ENCODE data around the gene ZNF484.
"Not testable (repeated sequence)": the region's sequence is repeated elsewhere in the genome, so short reads cannot be mapped to it uniquely, and the experiment has no call there.

The ZNF484 gene

DNA sequence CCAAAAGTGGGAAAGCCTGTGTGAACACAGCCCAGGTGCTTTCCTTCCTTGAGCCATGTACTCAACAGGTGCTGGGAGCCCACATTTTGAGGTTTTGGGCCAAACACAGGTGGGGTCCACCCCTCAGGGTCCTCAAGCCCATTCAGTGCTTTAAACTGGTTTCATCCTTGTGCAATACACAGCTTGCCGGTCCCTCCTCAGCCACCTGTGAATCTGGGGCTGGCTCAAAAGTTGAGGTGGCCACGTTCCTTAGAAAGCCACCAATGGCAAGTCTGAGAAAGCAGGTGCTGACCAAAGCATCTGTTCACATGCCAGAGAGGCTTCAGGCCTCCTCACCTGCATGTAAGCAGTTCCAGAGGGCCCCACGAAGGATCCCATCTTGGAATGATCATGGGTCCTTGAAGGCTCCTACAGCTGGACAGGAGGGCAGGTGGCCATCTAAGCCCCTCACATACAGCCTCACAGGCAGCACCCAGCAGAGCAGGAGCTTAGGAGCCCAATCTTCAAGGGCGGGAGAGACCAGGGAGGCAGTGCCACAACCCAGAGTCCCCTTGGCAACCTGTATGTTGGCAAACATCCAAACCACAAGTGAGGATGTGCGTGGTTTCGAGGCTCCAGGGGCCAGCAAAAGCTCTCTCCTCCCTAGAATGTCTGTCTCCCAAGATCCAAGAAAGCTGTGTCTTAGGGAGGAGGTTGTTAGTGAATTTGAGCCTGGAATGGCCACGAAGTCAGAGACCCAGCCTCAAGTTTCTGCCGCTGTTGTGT is 9.2 kb upstream of the ZNF484 start:
- not testable (repeated sequence) for H3K36me3 ChIP-seq (ENCODE audit: insufficient read depth, low read length); H3K9me3 ChIP-seq (ENCODE audit: low read length); H2AFZ ChIP-seq (ENCODE audit: low read depth, low read length); H3K4me1 ChIP-seq (ENCODE audit: insufficient read depth, low read length); H3K27me3 ChIP-seq (ENCODE audit: insufficient read depth, low read length); H3K4me3 ChIP-seq (ENCODE audit: low read length)

DNA sequence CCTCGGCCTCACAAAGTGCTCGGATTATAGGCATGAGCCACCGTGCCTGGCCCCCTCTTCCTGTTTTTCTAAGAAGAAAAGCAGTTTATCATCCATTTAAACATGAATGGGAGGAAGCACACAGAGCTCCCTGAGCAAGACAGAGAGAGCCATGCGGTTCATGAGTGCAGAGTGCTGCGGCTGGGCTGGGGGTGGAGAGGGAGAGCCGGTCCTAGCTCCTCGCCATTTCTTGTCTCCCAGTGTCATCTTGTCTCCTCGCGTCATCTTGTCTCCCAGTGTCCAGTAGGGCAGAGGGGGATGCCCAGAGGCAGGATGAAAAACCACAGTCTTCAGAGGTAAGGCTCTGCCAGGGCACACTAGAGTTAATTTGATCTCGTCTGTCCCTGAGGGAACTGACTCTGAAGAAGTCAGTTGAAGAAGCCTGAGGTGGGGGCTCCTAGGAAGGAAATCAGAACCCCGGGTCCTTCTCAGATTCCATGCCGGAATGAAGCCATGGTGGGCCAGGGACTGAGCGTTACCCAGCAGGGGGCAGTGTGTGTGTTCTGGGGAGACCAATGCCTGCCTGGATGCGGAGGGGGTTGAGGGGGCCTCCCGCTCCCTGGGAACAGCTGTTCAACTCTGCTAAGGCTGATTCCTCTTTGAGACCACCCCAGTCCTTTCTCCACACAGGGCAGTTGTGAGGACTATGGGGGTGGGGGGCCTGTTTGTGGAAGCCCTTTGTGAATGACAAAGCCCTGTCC is 6.0 kb upstream of the ZNF484 start:
- not testable (repeated sequence) for H3K4me1 ChIP-seq (ENCODE audit: insufficient read depth, low read length); H3K4me3 ChIP-seq (ENCODE audit: low read length); H2AFZ ChIP-seq (ENCODE audit: low read depth, low read length); H3K36me3 ChIP-seq (ENCODE audit: insufficient read depth, low read length); H3K27me3 ChIP-seq (ENCODE audit: insufficient read depth, low read length); H3K9me3 ChIP-seq (ENCODE audit: low read length)

GRCh38 chr9:92882276-92882675 is 4.4 kb upstream of the ZNF484 start:
- Histone ChIP-seq H3K36me3 (ENCODE audit: insufficient read depth, low read length) (no peaks in the 10 kb centered on the region), H3K9me3 (ENCODE audit: low read length) (no peaks in the 10 kb centered on the region), H2AFZ (ENCODE audit: low read depth, low read length) (no peak overlapping the region), H3K4me1 (ENCODE audit: insufficient read depth, low read length) (peaks cover 3% of the 10 kb centered on the region), H3K4me3 (ENCODE audit: low read length) (no peak overlapping the region), H3K27me3 (ENCODE audit: insufficient read depth, low read length) (no peaks in the 10 kb centered on the region)

DNA sequence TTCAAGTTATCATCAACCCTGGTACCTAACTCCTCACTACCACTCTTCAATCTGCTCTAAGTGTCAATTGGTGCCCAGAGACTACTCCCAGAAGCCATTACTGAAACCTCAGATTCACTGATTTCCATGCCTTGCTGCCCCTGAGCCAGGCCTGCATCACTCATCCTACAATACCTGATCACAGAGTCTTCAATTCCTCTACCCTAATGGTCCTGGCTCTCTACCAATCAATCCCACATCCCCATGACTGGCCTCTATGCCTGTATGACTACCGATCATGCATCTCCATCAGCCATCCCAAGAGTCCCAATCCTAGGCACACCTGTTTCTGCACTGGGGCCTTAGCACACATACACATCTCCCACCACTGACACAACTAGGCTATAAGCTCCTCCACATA is 2.5 kb downstream of the ZNF484 start:
- H3K9me3 ChIP-seq (ENCODE audit: low read length) = no peaks in the 10 kb centered on the region
- peaks cover 14% of the 10 kb centered on the region for H3K4me1 ChIP-seq (ENCODE audit: insufficient read depth, low read length)
- H3K4me3 ChIP-seq (ENCODE audit: low read length) = no peak overlapping the region
- no peaks in the 10 kb centered on the region for H3K27me3 ChIP-seq (ENCODE audit: insufficient read depth, low read length)
- H2AFZ ChIP-seq (ENCODE audit: low read depth, low read length) = no peak overlapping the region
- H3K36me3 ChIP-seq (ENCODE audit: insufficient read depth, low read length) = peaks cover 9% of the 10 kb centered on the region

- no peak overlapping the region for H3K4me3 ChIP-seq (ENCODE audit: low read length)
- peaks cover 24% of the 10 kb centered on the region for H3K36me3 ChIP-seq (ENCODE audit: insufficient read depth, low read length)
- H2AFZ ChIP-seq (ENCODE audit: low read depth, low read length) = no peak overlapping the region
- no peaks in the 10 kb centered on the region for H3K27me3 ChIP-seq (ENCODE audit: insufficient read depth, low read length)
- H3K9me3 ChIP-seq (ENCODE audit: low read length) = peaks cover 9% of the 10 kb centered on the region
- H3K4me1 ChIP-seq (ENCODE audit: insufficient read depth, low read length) = peaks cover under 1% of the 10 kb centered on the region
Observed at GRCh38 chr9:92870289-92870688, 7.5 kb downstream of the ZNF484 start.

DNA sequence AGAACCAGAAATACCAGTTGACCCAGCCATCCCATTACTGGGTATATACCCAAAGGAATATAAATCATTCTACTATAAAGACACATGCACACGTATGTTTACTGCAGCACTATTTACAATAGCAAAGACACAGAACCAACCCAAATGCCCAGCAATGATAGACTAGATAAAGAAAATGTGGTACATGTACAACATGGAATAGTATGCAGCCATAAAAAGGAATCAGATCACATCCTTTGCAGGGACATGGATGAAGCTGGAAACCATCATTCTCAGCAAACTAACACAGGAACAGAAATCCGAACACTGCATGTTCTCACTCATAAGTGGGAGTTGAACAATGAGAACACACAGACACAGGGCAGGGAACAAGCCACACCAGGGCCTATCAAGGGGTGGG is 11.2 kb downstream of the ZNF484 start:
- peaks cover 12% of the 10 kb centered on the region for H3K9me3 ChIP-seq (ENCODE audit: low read length)
- not testable (repeated sequence) for H3K4me3 ChIP-seq (ENCODE audit: low read length); H3K4me1 ChIP-seq (ENCODE audit: insufficient read depth, low read length); H2AFZ ChIP-seq (ENCODE audit: low read depth, low read length); H3K27me3 ChIP-seq (ENCODE audit: insufficient read depth, low read length)
- H3K36me3 ChIP-seq (ENCODE audit: insufficient read depth, low read length) = peaks cover 18% of the 10 kb centered on the region

GRCh38 chr9:92864152-92864551 is 13.7 kb downstream of the ZNF484 start:
- Histone ChIP-seq H3K36me3 (ENCODE audit: insufficient read depth, low read length) (peaks cover 22% of the 10 kb centered on the region), H3K27me3 (ENCODE audit: insufficient read depth, low read length) (no peaks in the 10 kb centered on the region), H3K4me3 (ENCODE audit: low read length) (no peak overlapping the region), H3K4me1 (ENCODE audit: insufficient read depth, low read length) (no peaks in the 10 kb centered on the region), H2AFZ (ENCODE audit: low read depth, low read length) (no peak overlapping the region), H3K9me3 (ENCODE audit: low read length) (peaks cover 25% of the 10 kb centered on the region)

- Histone ChIP-seq H3K4me3 (ENCODE audit: low read length) (no peak overlapping the region), H3K9me3 (ENCODE audit: low read length) (peaks cover 17% of the 10 kb centered on the region), H3K27me3 (ENCODE audit: insufficient read depth, low read length) (no peaks in the 10 kb centered on the region), H3K36me3 (ENCODE audit: insufficient read depth, low read length) (peaks cover 15% of the 10 kb centered on the region), H2AFZ (ENCODE audit: low read depth, low read length) (no peak overlapping the region), H3K4me1 (ENCODE audit: insufficient read depth, low read length) (peaks cover 3% of the 10 kb centered on the region)
Observed at GRCh38 chr9:92860867-92861266, 17.0 kb downstream of the ZNF484 start.

GRCh38 chr9:92857236-92857635 is 20.6 kb downstream of the ZNF484 start:
- H3K4me3 ChIP-seq (ENCODE audit: low read length) = no peak overlapping the region
- H3K9me3 ChIP-seq (ENCODE audit: low read length) = peaks cover 22% of the 10 kb centered on the region
- H2AFZ ChIP-seq (ENCODE audit: low read depth, low read length) = no peak overlapping the region
- peaks cover 3% of the 10 kb centered on the region for H3K4me1 ChIP-seq (ENCODE audit: insufficient read depth, low read length)
- H3K27me3 ChIP-seq (ENCODE audit: insufficient read depth, low read length) = no peaks in the 10 kb centered on the region
- peaks cover 43% of the 10 kb centered on the region for H3K36me3 ChIP-seq (ENCODE audit: insufficient read depth, low read length)

GRCh38 chr9:92853716-92854115 is 24.1 kb downstream of the ZNF484 start:
- Histone ChIP-seq H3K4me3 (ENCODE audit: low read length) (no peak overlapping the region), H3K36me3 (ENCODE audit: insufficient read depth, low read length) (peaks cover 50% of the 10 kb centered on the region), H3K4me1 (ENCODE audit: insufficient read depth, low read length) (peaks cover 3% of the 10 kb centered on the region), H3K9me3 (ENCODE audit: low read length) (peaks cover 24% of the 10 kb centered on the region), H2AFZ (ENCODE audit: low read depth, low read length) (no peak overlapping the region), H3K27me3 (ENCODE audit: insufficient read depth, low read length) (no peaks in the 10 kb centered on the region)

GRCh38 chr9:92850898-92851297 is 26.9 kb downstream of the ZNF484 start:
- Histone ChIP-seq H3K4me3 (ENCODE audit: low read length) (no peak overlapping the region), H3K4me1 (ENCODE audit: insufficient read depth, low read length) (no peaks in the 10 kb centered on the region), H3K36me3 (ENCODE audit: insufficient read depth, low read length) (peaks cover 75% of the 10 kb centered on the region), H3K9me3 (ENCODE audit: low read length) (peaks cover 52% of the 10 kb centered on the region), H2AFZ (ENCODE audit: low read depth, low read length) (no peak overlapping the region), H3K27me3 (ENCODE audit: insufficient read depth, low read length) (no peaks in the 10 kb centered on the region)

DNA sequence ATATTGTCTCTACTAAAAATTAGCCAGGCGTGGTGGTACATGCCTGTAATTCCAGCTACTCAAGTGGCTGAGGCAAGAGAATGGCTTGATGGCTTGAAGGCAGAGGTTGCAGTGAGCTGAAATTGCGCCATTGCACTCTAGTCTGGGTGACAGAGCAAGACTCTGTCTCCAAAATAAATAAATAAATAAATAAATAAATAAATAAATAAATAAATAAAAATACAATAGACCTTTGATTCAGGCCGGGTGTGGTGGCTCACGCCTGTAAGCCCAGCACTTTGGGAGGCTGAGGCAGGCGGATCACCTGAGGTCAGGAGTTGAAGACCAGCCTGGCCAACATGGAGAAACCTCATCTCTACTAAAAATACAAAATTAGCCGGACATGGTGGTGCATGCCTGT is 29.1 kb downstream of the ZNF484 start:
- not testable (repeated sequence) for H3K4me1 ChIP-seq (ENCODE audit: insufficient read depth, low read length); H3K4me3 ChIP-seq (ENCODE audit: low read length); H3K27me3 ChIP-seq (ENCODE audit: insufficient read depth, low read length); H2AFZ ChIP-seq (ENCODE audit: low read depth, low read length)
- Histone ChIP-seq H3K9me3 (ENCODE audit: low read length) (peaks cover 58% of the 10 kb centered on the region), H3K36me3 (ENCODE audit: insufficient read depth, low read length) (peaks cover 63% of the 10 kb centered on the region)

DNA sequence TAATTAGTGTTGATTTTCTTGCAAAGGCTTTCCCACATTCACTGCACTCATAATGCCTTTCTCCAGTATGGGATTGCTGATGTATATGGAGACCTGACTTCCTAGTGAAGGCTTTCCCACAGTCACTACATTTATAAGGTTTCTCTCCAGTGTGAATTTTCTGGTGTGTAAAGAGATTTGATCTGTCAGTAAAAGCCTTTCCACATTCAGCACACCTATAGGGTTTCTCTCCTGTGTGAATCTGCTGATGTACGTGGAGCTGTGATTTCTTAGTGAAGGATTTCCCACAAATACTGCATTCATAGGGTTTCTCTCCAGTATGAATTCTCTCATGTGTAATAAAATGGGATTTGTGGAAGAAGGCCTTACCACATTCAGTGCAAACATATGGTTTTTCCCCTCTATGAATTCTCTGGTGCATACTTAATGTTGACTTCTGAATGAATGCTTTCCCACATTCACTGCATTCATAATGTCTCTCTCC is 31.1 kb downstream of the ZNF484 start:
- H3K4me3 ChIP-seq (ENCODE audit: low read length) = no peak overlapping the region
- no peaks in the 10 kb centered on the region for H3K4me1 ChIP-seq (ENCODE audit: insufficient read depth, low read length)
- H3K36me3 ChIP-seq (ENCODE audit: insufficient read depth, low read length) = peaks cover 51% of the 10 kb centered on the region
- H3K27me3 ChIP-seq (ENCODE audit: insufficient read depth, low read length) = no peaks in the 10 kb centered on the region
- H2AFZ ChIP-seq (ENCODE audit: low read depth, low read length) = no peak overlapping the region
- peaks cover 53% of the 10 kb centered on the region for H3K9me3 ChIP-seq (ENCODE audit: low read length)

Measured in neuron (in vitro differentiated cells).